Natural killer cell (primary cell): Measurements from ENCODE around the gene MYH6. TPM values are rescaled to one million over a fixed set of nuclear protein-coding genes. Genes with fewer than 3 reads are reported as not detected.

ENCODE experiments used
- ATAC-seq, 3 donors: fragments of 150-1000 bp in 2 of 3; fragments of 200-7000 bp in 1 of 3; cut with Tn5 transposase; 1 replicate in 1 of 3; 2 replicates in 2 of 3; pipeline ENCODE4 v1.10.0; 2021; ENCODE audit warnings: mild to moderate bottlenecking in 2 of 3, moderate library complexity in 2 of 3
- DNase-seq, 2 donors: peaks; one replicate each; pipeline versions ENCODE4 v3.0.0 to v3.0.0-alpha.2; 2013 to 2021; ENCODE audit warnings: mixed read lengths in 1 of 2
- H3K27ac ChIP-seq: one replicate; pipeline ENCODE4 v1.5.1; 2013; ENCODE audit warnings: mild to moderate bottlenecking, low read length
- H3K27me3 ChIP-seq: one replicate; pipeline ENCODE4 v1.6.1; 2013; ENCODE audit warnings: low read length; ENCODE audit not compliant: control insufficient read depth, insufficient read depth
- H3K36me3 ChIP-seq: one replicate; pipeline ENCODE4 v1.6.1; 2013; ENCODE audit warnings: low read length; ENCODE audit not compliant: control insufficient read depth, insufficient read depth
- H3K4me1 ChIP-seq: one replicate; pipeline ENCODE4 v1.6.1; 2013; ENCODE audit warnings: low read length; ENCODE audit not compliant: control insufficient read depth, insufficient read depth
- H3K4me3 ChIP-seq: one replicate; pipeline ENCODE4 v1.5.1; 2013; ENCODE audit warnings: low read length
- H3K9me3 ChIP-seq: one replicate; pipeline ENCODE4 v1.6.1; 2013; ENCODE audit warnings: low read length; ENCODE audit not compliant: control insufficient read depth, insufficient read depth
- H3K27ac Mint-ChIP-seq, 2 donors: one replicate each; pipeline ENCODE4 v1.8.0; 2022; ENCODE audit warnings: mild to moderate bottlenecking in 2 of 2, mixed read lengths in 2 of 2, moderate library complexity in 1 of 2
- H3K27me3 Mint-ChIP-seq, 2 donors: one replicate each; pipeline ENCODE4 v1.8.0; 2022; ENCODE audit warnings: low read depth in 2 of 2, mixed read lengths in 2 of 2
- H3K36me3 Mint-ChIP-seq: one replicate; pipeline ENCODE4 v1.8.0; 2022; ENCODE audit warnings: mixed read lengths
- H3K4me1 Mint-ChIP-seq, 2 donors: one replicate each; pipeline ENCODE4 v1.8.0; 2022; ENCODE audit warnings: mixed read lengths in 2 of 2
- H3K4me3 Mint-ChIP-seq: one replicate; pipeline ENCODE4 v1.8.0; 2022; ENCODE audit warnings: mild to moderate bottlenecking, moderate library complexity, mixed read lengths
- H3K9me3 Mint-ChIP-seq, 2 donors: one replicate each; pipeline ENCODE4 v1.8.0; 2022; ENCODE audit warnings: mixed read lengths in 2 of 2
- CTCF ChIP-seq: fragments of 200-600 bp; IDR thresholded peaks from one replicate; pipeline ENCODE4 v1.8.0; 2022; ENCODE audit warnings: antibody characterized with exemption
- WGBS: methylation state at CpG from one replicate; pipeline ENCODE4 v1.1.7; 2013; ENCODE audit warnings: missing lambda C conversion rate; ENCODE audit not compliant: insufficient coverage; 5-methylcytosine and 5-hydroxymethylcytosine counted together
- intact Hi-C: fragments of 100-400 bp; cut with micrococcal nuclease; formaldehyde crosslinking; loops from one replicate; pipeline ENCODE4 v1.14.2; 2022
- total RNA-seq, 4 donors: library from RNA; stranded (reverse); fragments of 120-200 nt in 1 of 4; gene quantifications; one replicate each; pipeline versions ENCODE4 v1.2.3 to v1.2.4, GENCODE V29; 2013 to 2022

Gene MYH6
- total RNA-seq, 3 donors from 2014 or later (not counting 1 experiment from before 2014, with no cell fraction given): not detected

- Histone ChIP-seq H3K9me3 (no peaks in the 10 kb centered on the region), H3K4me1 (peaks cover 12% of the 10 kb centered on the region), H3K36me3 (no peaks in the 10 kb centered on the region), H3K27ac (no peak overlapping the region), H3K4me3 (no peak overlapping the region), H3K27me3 (peaks cover 16% of the 10 kb centered on the region)
- TF ChIP-seq CTCF: no peak
- Mint-ChIP-seq H3K4me3 (no peak overlapping the region), H3K4me1 (peaks cover 6 to 12% of the 10 kb centered on the region in 2 donors), H3K36me3 (no peaks in the 10 kb centered on the region), H3K27ac (no peak overlapping the region), H3K9me3 (no peaks in the 10 kb centered on the region), H3K27me3 (peaks cover 33 to 34% of the 10 kb centered on the region in 2 donors)
- 97% methylated on average over 6 of the region's 6 CpGs for WGBS
- DNase-seq (no peak), ATAC-seq (no peak)
- intact Hi-C loops: no loop called here
Measured at GRCh38 chr14:23348297-23348655, 59.8 kb downstream of the MYH6 start.

- Mint-ChIP-seq H3K9me3 (no peaks in the 10 kb centered on the region), H3K27me3 (peaks cover 32% of the 10 kb centered on the region in 2 donors), H3K36me3 (no peaks in the 10 kb centered on the region), H3K27ac (no peak overlapping the region), H3K4me3 (no peak overlapping the region), H3K4me1 (peaks cover 0 to 7% of the 10 kb centered on the region in 2 donors)
- no peak overlapping the region for H3K4me3 ChIP-seq
- WGBS: 95% methylated on average over 19 of the region's 19 CpGs
- H3K9me3 ChIP-seq: no peaks in the 10 kb centered on the region
- ATAC-seq (no peak), DNase-seq (no peak)
- no peak for TF ChIP-seq CTCF
- intact Hi-C loops: no loop called here
- H3K36me3 ChIP-seq: no peaks in the 10 kb centered on the region
- H3K27ac ChIP-seq: no peak overlapping the region
- peaks cover 13% of the 10 kb centered on the region for H3K27me3 ChIP-seq
- H3K4me1 ChIP-seq: peaks cover 9% of the 10 kb centered on the region
Measured at GRCh38 chr14:23347406-23348296, 60.4 kb downstream of the MYH6 start.

- no peaks in the 10 kb centered on the region for H3K36me3 ChIP-seq
- H3K4me1 ChIP-seq: peaks cover 1% of the 10 kb centered on the region
- Mint-ChIP-seq H3K27ac (no peak overlapping the region), H3K27me3 (peaks cover 32 to 36% of the 10 kb centered on the region in 2 donors), H3K4me1 (peaks cover 0 to 7% of the 10 kb centered on the region in 2 donors), H3K9me3 (no peaks in the 10 kb centered on the region), H3K36me3 (no peaks in the 10 kb centered on the region), H3K4me3 (no peak overlapping the region)
- DNase-seq (no peak), ATAC-seq (no peak)
- no peak overlapping the region for H3K27ac ChIP-seq
- H3K27me3 ChIP-seq: peaks cover 11% of the 10 kb centered on the region
- no peak overlapping the region for H3K4me3 ChIP-seq
- no peaks in the 10 kb centered on the region for H3K9me3 ChIP-seq
- WGBS: 92% methylated on average over 27 of the region's 27 CpGs
- intact Hi-C loops: no loop called here
- TF ChIP-seq CTCF: no peak
Measured at GRCh38 chr14:23346693-23347405, 61.2 kb downstream of the MYH6 start.
